PC-9 (cell line): ENCODE results near the gene FTSJ1. TPM values are rescaled to one million over a fixed set of nuclear protein-coding genes. Genes with fewer than 3 reads are reported as not detected.

ENCODE experiments used
- BruUV-seq: library from RNA; stranded (reverse); fragments of 400-500 nt; replicated peaks from 2 replicates; lab custom pipeline; 2021; lab: Mats Ljungman, UMichigan
- CTCF ChIA-PET: fragments of 300-600 bp; sonication (Branson Sonifier 250); formaldehyde crosslinking; loops from one replicate; lab custom pipeline; 2022; ENCODE audit warnings: antibody characterized with exemption; lab: Charles Lee
- POLR2A ChIA-PET: fragments of 300-600 bp; sonication (Branson Sonifier 250); formaldehyde crosslinking; loops from one replicate; lab custom pipeline; 2022; ENCODE audit warnings: antibody characterized with exemption; ENCODE audit not compliant: unreplicated experiment; lab: Charles Lee
- DNase-seq, 2 experiments: peaks; one replicate each; pipeline versions ENCODE4 v3.0.0 to v3.0.0-alpha.2; 2015 to 2022; ENCODE audit warnings: mixed read lengths in 1 of 2
- H2AFZ ChIP-seq: fragments of 200-600 bp; sonication (generic); 2 replicates; pipeline ENCODE4 v1.8.1; 2017; ENCODE audit warnings: antibody characterized with exemption
- H3F3A ChIP-seq: fragments of 200-600 bp; sonication (generic); 2 replicates; pipeline ENCODE4 v1.8.1; 2017; ENCODE audit warnings: antibody characterized with exemption, mild to moderate bottlenecking, low read depth; ENCODE audit not compliant: insufficient read depth
- H3K27ac ChIP-seq: fragments of 200-600 bp; sonication (generic); 2 replicates; pipeline ENCODE4 v1.6.1; 2016; ENCODE audit warnings: mixed run types
- H3K27me3 ChIP-seq: fragments of 200-600 bp; sonication (generic); 2 replicates; pipeline ENCODE4 v1.6.1; 2016; ENCODE audit warnings: low read depth, mixed run types; ENCODE audit not compliant: insufficient read depth
- H3K36me3 ChIP-seq: fragments of 200-600 bp; sonication (generic); 2 replicates; pipeline ENCODE4 v1.6.1; 2016; ENCODE audit warnings: low read depth, mixed run types
- H3K4me1 ChIP-seq: fragments of 200-600 bp; sonication (generic); replicated peaks from 2 replicates; pipeline ENCODE4 v1.6.1; 2016; ENCODE audit warnings: mixed run types; ENCODE audit not compliant: insufficient read depth
- H3K4me2 ChIP-seq: fragments of 200-600 bp; sonication (generic); 2 replicates; pipeline ENCODE4 v1.6.1; 2017; ENCODE audit warnings: mixed run types
- H3K4me3 ChIP-seq: fragments of 200-600 bp; sonication (generic); 2 replicates; pipeline ENCODE4 v1.6.1; 2016; ENCODE audit warnings: mixed run types
- H3K79me2 ChIP-seq: fragments of 200-600 bp; sonication (generic); 2 replicates; pipeline ENCODE4 v1.6.1; 2017; ENCODE audit warnings: low read depth, mixed run types
- H3K9me2 ChIP-seq: fragments of 200-600 bp; sonication (generic); 2 replicates; pipeline ENCODE4 v1.8.1; 2017; ENCODE audit warnings: mild to moderate bottlenecking; ENCODE audit not compliant: insufficient read depth
- H3K9me3 ChIP-seq: fragments of 200-600 bp; sonication (generic); 2 replicates; pipeline ENCODE4 v1.8.1; 2016; ENCODE audit warnings: low read depth; ENCODE audit not compliant: insufficient read depth
- H4K20me1 ChIP-seq: fragments of 200-600 bp; sonication (generic); 2 replicates; pipeline ENCODE4 v1.8.1; 2017; ENCODE audit not compliant: insufficient read depth
- CTCF ChIP-seq: fragments of 200-600 bp; sonication (generic); conservative IDR thresholded peaks from 2 replicates; pipeline ENCODE4 v1.6.1; 2017; ENCODE audit warnings: mixed run types, antibody characterized with exemption, mild to moderate bottlenecking, moderate library complexity
- EZH2 ChIP-seq: fragments of 200-600 bp; sonication (generic); IDR thresholded peaks from 2 replicates; pipeline ENCODE4 v1.8.0; 2017; ENCODE audit warnings: antibody characterized with exemption, low read depth
- intact Hi-C: fragments of 100-400 bp; cut with micrococcal nuclease; formaldehyde crosslinking; loops from one replicate; pipeline ENCODE4 v1.10.0; 2022; ENCODE audit not compliant: unreplicated experiment
- total RNA-seq: library from RNA; stranded (reverse); gene quantifications from 2 replicates; pipeline ENCODE4 v1.2.3, GENCODE V29; 2021

The FTSJ1 gene
- total RNA-seq, 1 experiment from 2014 or later, result 44.0 TPM

DNA sequence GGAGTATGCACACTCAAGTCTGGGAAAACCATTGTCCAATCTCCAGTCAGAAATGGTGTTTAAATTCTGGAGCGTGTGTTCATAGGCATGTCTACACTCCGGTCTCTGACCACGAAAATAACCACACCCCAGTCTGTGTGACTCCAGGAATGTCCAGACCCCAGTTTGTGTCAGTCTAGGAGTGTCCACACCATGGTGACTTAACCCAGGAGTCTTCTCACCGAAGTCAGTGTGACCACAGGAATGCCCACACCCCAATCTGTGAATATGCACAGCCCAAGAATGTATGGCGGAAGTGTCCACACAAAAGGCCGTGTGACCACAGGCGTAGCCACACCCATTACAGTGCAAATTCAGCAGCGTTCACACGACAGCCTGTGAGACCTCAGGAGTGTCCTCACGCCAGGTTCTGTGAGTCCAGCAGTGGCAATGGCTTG, 11.4 kb downstream of the FTSJ1 start:
- peak overlapping the region; percentile 98 for H3K27ac ChIP-seq

GRCh38 chrX:48488034-48488433, 12.0 kb downstream of the FTSJ1 start:
- peak in 1 of 2 experiments; percentile 58 for DNase-seq
- Histone ChIP-seq H3K36me3 (no peaks in the 10 kb centered on the region), H3K9me3 (no peaks in the 10 kb centered on the region), H3K27ac (peak overlapping the region; percentile 98), H2AFZ (no peak overlapping the region), H3K9me2 (no peaks in the 10 kb centered on the region), H3K27me3 (no peaks in the 10 kb centered on the region), H4K20me1 (no peaks in the 10 kb centered on the region), H3K79me2 (no peaks in the 10 kb centered on the region), H3F3A (peaks cover 34% of the 10 kb centered on the region; the same call in 1 of the 2 replicates), H3K4me3 (no peak overlapping the region), H3K4me1 (peaks cover 29% of the 10 kb centered on the region), H3K4me2 (peak overlapping the region; percentile 22; the same call in 1 of the 2 replicates)
- intact Hi-C loops, result no loop called here
- no TSS peak for BruUV-seq
- TF ChIP-seq CTCF (no peak), EZH2 (no peak)
- POLR2A ChIA-PET, result no interaction called here
- CTCF ChIA-PET, result no interaction called here

More for the DNA sequence above, 11.4 kb downstream of the FTSJ1 start:
- DNase-seq, result peak; percentile 77 to 96
- ChIA-PET CTCF (interaction anchor here (0.7 kb wide), 1 partner anchor 443 kb away, joined by 3 read pairs; no protein-coding TSS in a partner anchor), POLR2A (interaction anchor here (0.7 kb wide), 1 partner anchor 12 kb away, joined by 7 read pairs; no protein-coding TSS in a partner anchor)
- Histone ChIP-seq H3F3A (peaks cover 34% of the 10 kb centered on the region; the same call in 1 of the 2 replicates), H3K79me2 (no peaks in the 10 kb centered on the region), H4K20me1 (no peaks in the 10 kb centered on the region), H2AFZ (no peak overlapping the region), H3K4me3 (no peak overlapping the region), H3K9me3 (no peaks in the 10 kb centered on the region), H3K4me1 (peaks cover 28% of the 10 kb centered on the region), H3K27me3 (no peaks in the 10 kb centered on the region), H3K4me2 (peak overlapping the region; percentile 38; the same call in 1 of the 2 replicates), H3K36me3 (no peaks in the 10 kb centered on the region), H3K9me2 (no peaks in the 10 kb centered on the region)
- no TSS peak for BruUV-seq
- intact Hi-C loops, result loop anchor here (1.0 kb wide), 3 partner anchors 22 to 52 kb away; partner anchors contain the start of genes EBP and TBC1D25
- TF ChIP-seq EZH2 (no peak), CTCF (no peak)

DNA sequence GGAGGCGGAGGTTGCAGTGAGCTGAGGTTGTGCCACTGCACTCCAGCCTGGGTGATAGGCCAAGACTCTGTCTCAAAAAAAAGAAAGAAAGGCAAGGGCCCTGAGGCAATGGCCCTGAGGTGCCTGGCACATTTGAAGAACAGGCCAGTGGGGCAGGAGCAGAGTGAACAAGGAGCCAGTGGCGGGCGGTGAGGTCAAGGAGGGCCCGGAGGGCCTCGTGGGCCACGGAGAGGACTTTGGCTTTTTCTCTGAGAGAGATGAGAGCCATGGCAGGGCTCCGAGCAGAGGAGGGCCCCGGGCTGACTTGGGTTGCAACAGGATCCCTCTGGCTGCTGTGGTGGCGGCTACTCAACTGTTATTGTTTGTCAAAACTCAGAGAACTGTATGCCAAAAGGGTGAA, 13.3 kb downstream of the FTSJ1 start:
- no peaks in the 10 kb centered on the region for H3K27me3 ChIP-seq
- CTCF ChIA-PET, result no interaction called here
- peaks cover 29% of the 10 kb centered on the region for H3K4me1 ChIP-seq
- no peaks in the 10 kb centered on the region for H4K20me1 ChIP-seq
- no peak overlapping the region for H2AFZ ChIP-seq
- H3K4me3 ChIP-seq, result no peak overlapping the region
- POLR2A ChIA-PET, result no interaction called here
- intact Hi-C loops, result no loop called here
- H3K9me3 ChIP-seq, result no peaks in the 10 kb centered on the region
- DNase-seq, result no peak
- no peaks in the 10 kb centered on the region for H3K36me3 ChIP-seq
- H3K9me2 ChIP-seq, result no peaks in the 10 kb centered on the region
- H3F3A ChIP-seq, result peaks cover 34% of the 10 kb centered on the region; the same call in 1 of the 2 replicates
- H3K4me2 ChIP-seq, result no peak overlapping the region
- no TSS peak for BruUV-seq
- H3K79me2 ChIP-seq, result no peaks in the 10 kb centered on the region
- no peak for TF ChIP-seq EZH2
- TF ChIP-seq CTCF, result no peak
- peak overlapping the region; percentile 98 for H3K27ac ChIP-seq
